HG03159 (cell line): ENCODE data around the gene PPA2.
A peak's percentile ranks its signal among the peaks of the same experiment; 100 is the strongest.
"Not testable (repeated sequence)": the region's sequence is repeated elsewhere in the genome, so short reads cannot be mapped to it uniquely, and the experiment has no call there.

Experiments
- ATAC-seq: cut with Tn5 transposase; IDR thresholded peaks from one replicate; pipeline ENCODE4 v1.9.1; 2021; ENCODE audit warnings: mild to moderate bottlenecking, moderate library complexity; ENCODE audit not compliant: unreplicated experiment

Gene PPA2

GRCh38 chr4:105460306-105460705, 13.6 kb downstream of the PPA2 start:
- no peak for ATAC-seq

- ATAC-seq, result not testable (repeated sequence)
Measured at GRCh38 chr4:105458541-105458940, 15.3 kb downstream of the PPA2 start.

- no peak for ATAC-seq
Measured at GRCh38 chr4:105458001-105458400, 15.9 kb downstream of the PPA2 start.

- no peak for ATAC-seq
Measured at GRCh38 chr4:105455998-105456397, 17.9 kb downstream of the PPA2 start.

GRCh38 chr4:105455182-105455581, 18.7 kb downstream of the PPA2 start:
- ATAC-seq, result no peak

GRCh38 chr4:105453550-105454205, 20.2 kb downstream of the PPA2 start:
- peak; percentile 94 for ATAC-seq

GRCh38 chr4:105451346-105451745, 22.5 kb downstream of the PPA2 start:
- ATAC-seq, result no peak

- no peak for ATAC-seq
Measured at GRCh38 chr4:105440890-105441289, 33.0 kb downstream of the PPA2 start.

GRCh38 chr4:105437637-105438036, 36.2 kb downstream of the PPA2 start:
- ATAC-seq, result no peak

GRCh38 chr4:105436414-105436813, 37.4 kb downstream of the PPA2 start:
- ATAC-seq, result no peak

- ATAC-seq, result no peak
Measured at GRCh38 chr4:105434940-105435339, 38.9 kb downstream of the PPA2 start.

GRCh38 chr4:105433421-105433820, 40.4 kb downstream of the PPA2 start:
- no peak for ATAC-seq

- no peak for ATAC-seq
Measured at GRCh38 chr4:105432438-105432837, 41.4 kb downstream of the PPA2 start.

- ATAC-seq, result no peak
Measured at GRCh38 chr4:105430811-105431210, 43.1 kb downstream of the PPA2 start.

GRCh38 chr4:105426187-105426897, 47.5 kb downstream of the PPA2 start:
- no peak for ATAC-seq

GRCh38 chr4:105422207-105422920, 51.5 kb downstream of the PPA2 start:
- ATAC-seq, result no peak

- ATAC-seq, result no peak
Measured at GRCh38 chr4:105417624-105418023, 56.2 kb downstream of the PPA2 start.

GRCh38 chr4:105415281-105415744, 58.5 kb downstream of the PPA2 start:
- no peak for ATAC-seq

GRCh38 chr4:105414316-105414715, 59.5 kb downstream of the PPA2 start:
- ATAC-seq, result no peak

- ATAC-seq, result not testable (repeated sequence)
Measured at GRCh38 chr4:105409135-105409534, 64.7 kb downstream of the PPA2 start.

- no peak for ATAC-seq
Measured at GRCh38 chr4:105400901-105401677, 72.8 kb downstream of the PPA2 start.
